ENCODE results near the gene ARL5A.

ARL5A gene

DNA sequence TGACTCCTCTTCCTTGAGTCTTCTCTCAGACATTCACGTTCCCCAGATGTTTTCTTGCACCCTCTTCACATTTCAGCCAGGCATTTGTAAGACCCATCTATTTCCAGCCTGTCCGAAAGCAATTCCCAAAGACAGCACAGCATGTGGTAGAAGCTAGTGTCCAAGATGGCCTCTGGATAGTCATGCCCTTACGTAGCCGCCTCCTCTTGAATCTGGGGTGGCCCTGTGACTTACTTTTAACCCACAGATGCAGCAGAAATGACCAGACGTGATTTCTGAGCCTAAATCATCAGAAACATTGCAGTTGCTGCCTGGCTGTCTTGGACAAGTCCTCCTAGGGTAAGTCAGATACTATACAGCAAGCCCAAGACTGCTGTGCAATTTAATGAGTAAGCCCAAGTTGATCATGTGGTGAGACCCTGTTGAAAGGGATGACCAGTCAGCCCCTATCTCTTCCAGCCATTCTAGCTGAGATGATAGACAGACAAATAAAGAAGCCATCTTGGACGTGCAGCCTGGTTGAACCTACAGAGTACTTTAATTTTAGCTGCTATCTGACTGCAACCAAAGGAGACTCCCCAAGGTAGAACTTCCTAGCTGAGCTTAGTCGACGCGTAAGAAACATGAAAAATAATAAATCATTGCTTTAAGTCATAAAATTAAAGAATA is 12.3 kb downstream of the ARL5A start:
- DNase-seq (ENCODE audit: low read depth), result no peak
- H3K4me3 ChIP-seq (ENCODE audit: control insufficient read depth, low read depth, low read length), result no peak overlapping the region
- TF ChIP-seq, protein P1, sequence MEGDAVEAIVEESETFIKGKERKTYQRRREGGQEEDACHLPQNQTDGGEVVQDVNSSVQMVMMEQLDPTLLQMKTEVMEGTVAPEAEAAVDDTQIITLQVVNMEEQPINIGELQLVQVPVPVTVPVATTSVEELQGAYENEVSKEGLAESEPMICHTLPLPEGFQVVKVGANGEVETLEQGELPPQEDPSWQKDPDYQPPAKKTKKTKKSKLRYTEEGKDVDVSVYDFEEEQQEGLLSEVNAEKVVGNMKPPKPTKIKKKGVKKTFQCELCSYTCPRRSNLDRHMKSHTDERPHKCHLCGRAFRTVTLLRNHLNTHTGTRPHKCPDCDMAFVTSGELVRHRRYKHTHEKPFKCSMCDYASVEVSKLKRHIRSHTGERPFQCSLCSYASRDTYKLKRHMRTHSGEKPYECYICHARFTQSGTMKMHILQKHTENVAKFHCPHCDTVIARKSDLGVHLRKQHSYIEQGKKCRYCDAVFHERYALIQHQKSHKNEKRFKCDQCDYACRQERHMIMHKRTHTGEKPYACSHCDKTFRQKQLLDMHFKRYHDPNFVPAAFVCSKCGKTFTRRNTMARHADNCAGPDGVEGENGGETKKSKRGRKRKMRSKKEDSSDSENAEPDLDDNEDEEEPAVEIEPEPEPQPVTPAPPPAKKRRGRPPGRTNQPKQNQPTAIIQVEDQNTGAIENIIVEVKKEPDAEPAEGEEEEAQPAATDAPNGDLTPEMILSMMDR (IDR thresholded peaks at IDR 0.05; ENCODE audit: control insufficient read depth, insufficient read depth, low read depth, low read length, missing control alignments), result no peak

DNA sequence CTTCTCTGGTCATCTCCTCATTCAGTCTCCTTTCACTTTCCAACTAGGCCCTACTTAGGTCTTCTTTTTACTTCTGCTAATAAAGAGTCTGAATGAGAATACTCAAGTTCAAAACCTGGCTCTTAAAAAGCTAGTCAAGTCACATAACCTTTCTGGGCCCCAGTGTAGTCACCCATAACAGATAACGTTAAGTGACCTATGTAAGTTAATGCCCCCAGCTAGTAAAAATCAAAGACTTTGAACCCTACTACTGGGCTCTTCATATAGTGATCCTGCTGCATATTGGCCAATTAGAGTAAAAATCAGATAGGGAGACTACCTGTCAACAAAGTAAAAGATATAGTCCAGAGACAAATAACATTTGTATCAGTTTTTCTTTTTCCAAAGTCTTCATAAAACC is 17.7 kb downstream of the ARL5A start:
- DNase-seq (ENCODE audit: low read depth), result no peak
- TF ChIP-seq, protein P1 (IDR thresholded peaks at IDR 0.05; ENCODE audit: control insufficient read depth, insufficient read depth, low read depth, low read length, missing control alignments), result no peak
- H3K4me3 ChIP-seq (ENCODE audit: control insufficient read depth, low read depth, low read length), result no peak overlapping the region

DNA sequence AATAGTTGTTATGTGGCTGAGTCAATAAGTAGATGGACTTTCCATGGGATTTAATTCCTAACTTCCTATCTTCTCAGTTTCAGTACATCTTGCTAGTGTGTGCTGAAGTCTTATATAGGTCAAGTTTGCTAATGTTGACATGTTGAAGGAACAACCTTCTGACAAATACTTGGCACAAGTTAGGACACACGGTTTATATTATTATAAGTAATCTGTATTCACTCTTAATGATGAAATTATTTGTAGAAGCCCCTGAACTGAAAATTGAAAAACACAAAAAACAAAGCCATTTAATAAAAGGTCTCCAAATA is 19.2 kb downstream of the ARL5A start:
- no peak for DNase-seq (ENCODE audit: low read depth)
- TF ChIP-seq, protein P1 (IDR thresholded peaks at IDR 0.05; ENCODE audit: control insufficient read depth, insufficient read depth, low read depth, low read length, missing control alignments), result no peak
- H3K4me3 ChIP-seq (ENCODE audit: control insufficient read depth, low read depth, low read length), result no peak overlapping the region

DNA sequence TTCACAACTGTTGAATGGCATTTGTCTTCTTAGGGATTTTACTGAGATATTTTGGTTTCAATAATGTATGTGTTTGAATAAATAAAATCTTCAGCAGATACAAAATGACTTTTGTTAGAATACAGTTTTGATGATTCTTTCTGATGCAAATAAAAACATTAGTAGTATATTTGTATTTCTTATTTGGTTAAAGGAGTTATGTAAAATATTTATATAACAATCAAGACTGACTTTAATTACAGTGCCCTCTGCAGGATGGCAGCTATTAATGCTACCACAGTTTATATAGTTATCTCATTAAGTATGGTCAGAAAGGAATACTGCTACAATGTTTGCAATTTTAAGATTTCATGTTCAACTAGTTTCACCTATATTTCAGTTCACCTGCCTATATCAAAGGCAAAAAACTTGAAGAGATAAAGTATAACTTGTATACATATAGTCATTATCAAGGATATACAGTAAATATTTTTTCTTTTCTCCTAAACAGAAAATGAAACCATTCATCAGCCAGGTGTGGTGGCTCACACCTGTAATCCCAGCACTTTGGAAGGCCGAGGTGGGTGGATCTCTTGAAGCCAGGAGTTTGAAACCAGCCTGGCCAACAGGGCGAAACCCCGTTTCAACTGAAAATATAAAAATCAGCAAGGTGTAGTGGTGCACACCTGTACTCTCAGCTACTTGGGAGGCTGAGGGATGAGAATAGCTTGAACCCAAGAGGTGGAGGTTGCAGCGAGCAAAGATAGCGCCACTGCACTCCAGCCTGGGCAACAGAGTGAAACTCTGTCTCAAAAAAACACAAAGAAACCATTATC is 19.8 kb downstream of the ARL5A start:
- TF ChIP-seq, protein P1 (IDR thresholded peaks at IDR 0.05; ENCODE audit: control insufficient read depth, insufficient read depth, low read depth, low read length, missing control alignments), result peak; percentile 37
- no peak overlapping the region for H3K4me3 ChIP-seq (ENCODE audit: control insufficient read depth, low read depth, low read length)
- no peak for DNase-seq (ENCODE audit: low read depth)

DNA sequence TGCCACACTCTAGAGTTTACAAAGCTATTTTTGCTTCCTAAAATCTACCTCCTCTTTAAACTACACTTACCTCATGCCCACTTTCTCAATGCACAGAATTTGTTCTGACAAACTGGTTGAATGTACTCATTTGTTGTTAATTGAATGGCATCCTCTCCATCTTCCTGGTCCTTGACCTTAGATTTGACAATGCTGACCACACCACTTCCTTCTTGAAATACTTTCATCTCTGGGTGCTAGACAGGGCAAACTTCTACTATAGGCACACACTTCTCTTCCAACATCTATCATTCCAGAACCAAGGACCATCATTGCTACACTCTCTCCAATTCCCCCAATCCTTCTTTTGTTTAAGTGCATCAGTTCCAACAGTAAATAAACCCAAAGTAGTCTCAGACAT is 22.3 kb downstream of the ARL5A start:
- TF ChIP-seq, protein P1 (IDR thresholded peaks at IDR 0.05; ENCODE audit: control insufficient read depth, insufficient read depth, low read depth, low read length, missing control alignments), result no peak
- H3K4me3 ChIP-seq (ENCODE audit: control insufficient read depth, low read depth, low read length), result no peak overlapping the region
- no peak for DNase-seq (ENCODE audit: low read depth)

DNA sequence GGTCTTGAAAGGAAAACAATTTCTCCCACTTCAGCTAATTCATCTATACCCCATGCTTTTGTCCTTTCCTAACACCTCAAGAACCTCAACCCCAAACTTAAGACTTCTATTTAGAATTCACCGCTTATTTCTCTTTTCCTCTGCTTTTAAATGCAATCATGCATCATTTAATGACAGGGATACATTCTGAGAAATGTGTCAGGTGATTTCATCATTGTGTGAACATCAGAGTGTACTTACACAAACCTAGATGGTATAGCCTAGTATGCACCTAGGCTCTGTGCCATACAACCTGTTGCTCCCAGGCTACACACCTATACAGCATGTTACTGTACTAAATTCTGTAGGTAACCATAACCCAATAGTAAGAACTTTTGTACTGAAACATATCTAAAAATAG is 22.9 kb downstream of the ARL5A start:
- TF ChIP-seq, protein P1 (IDR thresholded peaks at IDR 0.05; ENCODE audit: control insufficient read depth, insufficient read depth, low read depth, low read length, missing control alignments), result no peak
- H3K4me3 ChIP-seq (ENCODE audit: control insufficient read depth, low read depth, low read length), result no peak overlapping the region
- DNase-seq (ENCODE audit: low read depth), result no peak
